HepG2 (cell line): ENCODE measurements around the gene ADGRD1. TPM values are rescaled to one million over a fixed set of nuclear protein-coding genes. Genes with fewer than 3 reads are reported as not detected.
A peak's percentile ranks its signal among the peaks of the same experiment; 100 is the strongest.

ENCODE experiments used
- ARNTL ChIP-seq: sonication (generic); formaldehyde crosslinking; IDR thresholded peaks from 2 replicates; pipeline ENCODE4 v1.4.0; 2020; ENCODE audit warnings: mild to moderate bottlenecking, missing genetic modification reagents
- HNF4A ChIP-seq: sonication (generic); formaldehyde crosslinking; IDR thresholded peaks from 2 replicates; pipeline ENCODE4 v1.4.0; 2020; ENCODE audit warnings: missing genetic modification reagents
- JUNB ChIP-seq: sonication (generic); formaldehyde crosslinking; IDR thresholded peaks from 2 replicates; pipeline ENCODE4 v1.8.0; 2022; ENCODE audit warnings: missing genetic modification reagents, mild to moderate bottlenecking, borderline replicate concordance
- KDM1A ChIP-seq: IDR thresholded peaks from 2 replicates; pipeline ENCODE4 v1.6.1; 2016; ENCODE audit warnings: missing compliant biosample characterization
- KLF15 ChIP-seq: sonication (generic); formaldehyde crosslinking; IDR thresholded peaks from 2 replicates; pipeline ENCODE4 v1.8.1; 2023; ENCODE audit warnings: borderline replicate concordance, mild to moderate bottlenecking, inconsistent platforms, missing genetic modification reagents, mixed read lengths
- MXI1 ChIP-seq: IDR thresholded peaks from 3 replicates; pipeline ENCODE4 v1.6.1; 2012; ENCODE audit warnings: low read depth, low read length, inconsistent platforms, borderline replicate concordance
- NR2F2 ChIP-seq: IDR thresholded peaks from 2 replicates; pipeline ENCODE4 v1.6.1; 2012; ENCODE audit warnings: low read depth, inconsistent platforms, borderline replicate concordance
- SAFB2 ChIP-seq: sonication (generic); formaldehyde crosslinking; IDR thresholded peaks from 2 replicates; pipeline ENCODE4 v1.5.1; 2020; ENCODE audit warnings: missing genetic modification reagents, low read depth, mild to moderate bottlenecking, borderline replicate concordance
- SMC3 ChIP-seq: IDR thresholded peaks from 2 replicates; pipeline ENCODE4 v1.6.1; 2011; ENCODE audit warnings: low read length, improper control_type of control experiment
- TEAD3 ChIP-seq: optimal IDR thresholded peaks from 2 replicates; pipeline ENCODE3; 2016; ENCODE audit warnings: borderline replicate concordance
- ZBTB3 ChIP-seq: sonication (generic); formaldehyde crosslinking; IDR thresholded peaks from 2 replicates; pipeline ENCODE4 v1.4.0; 2020; ENCODE audit warnings: low read depth, mild to moderate bottlenecking, moderate library complexity, missing genetic modification reagents, borderline replicate concordance
- ZFY ChIP-seq: sonication (generic); formaldehyde crosslinking; IDR thresholded peaks from 2 replicates; pipeline ENCODE4 v1.4.0; 2020; ENCODE audit warnings: missing genetic modification reagents
- ZNF629 ChIP-seq: sonication (generic); formaldehyde crosslinking; conservative IDR thresholded peaks from 2 replicates; pipeline ENCODE4 v1.5.0; 2020; ENCODE audit warnings: missing genetic modification reagents
- polyA plus RNA-seq, 8 experiments: library from polyadenylated mRNA; depleted of rRNA in 3 of 8; stranded (reverse) in 7 of 8; unstranded in 1 of 8; fragments of >200 nt; fragmentation: Illumina TruSeq in 4 of 8; extraction: Trizol in 4 of 8; gene quantifications; 2 replicates each; pipeline versions ENCODE4 v1.2.1 to v1.2.3, GENCODE V29; 2011 to 2016; ENCODE audit warnings: low read depth in 4 of 8, missing spikeins in 1 of 8, mixed read lengths in 1 of 8; ENCODE audit not compliant: insufficient read depth in 1 of 8
- total RNA-seq, 5 experiments: library from RNA; depleted of rRNA; stranded (reverse); fragments of >200 nt; fragmentation: Illumina TruSeq; extraction: Trizol; gene quantifications; 2 replicates each; pipeline ENCODE4 v1.2.3, GENCODE V29; 2016; ENCODE audit warnings: low read depth in 1 of 5
- TF ChIP-seq, protein P1 (sequence below): sonication (generic); formaldehyde crosslinking; IDR thresholded peaks from 2 replicates; pipeline ENCODE4 v1.4.0; 2020; ENCODE audit warnings: mild to moderate bottlenecking, missing genetic modification reagents
- TF ChIP-seq, protein P2 (sequence below): sonication (generic); formaldehyde crosslinking; IDR thresholded peaks from 2 replicates; pipeline ENCODE4 v1.4.0; 2020; ENCODE audit warnings: mild to moderate bottlenecking, low read depth, missing genetic modification reagents
- TF ChIP-seq, protein P3 (sequence below): sonication (generic); formaldehyde crosslinking; IDR thresholded peaks from 2 replicates; pipeline ENCODE4 v1.4.0; 2020; ENCODE audit warnings: mild to moderate bottlenecking, missing genetic modification reagents, borderline replicate concordance
- TF ChIP-seq, protein P4 (sequence below): sonication (generic); formaldehyde crosslinking; IDR thresholded peaks from 2 replicates; pipeline ENCODE4 v1.4.0; 2020; ENCODE audit warnings: missing genetic modification reagents

Gene ADGRD1
- total and polyA plus RNA-seq, 2 of the 13 experiments (the other 11 are each of a cell fraction or from before 2014, with no cell fraction given) = 0.46 to 12.4 TPM

DNA sequence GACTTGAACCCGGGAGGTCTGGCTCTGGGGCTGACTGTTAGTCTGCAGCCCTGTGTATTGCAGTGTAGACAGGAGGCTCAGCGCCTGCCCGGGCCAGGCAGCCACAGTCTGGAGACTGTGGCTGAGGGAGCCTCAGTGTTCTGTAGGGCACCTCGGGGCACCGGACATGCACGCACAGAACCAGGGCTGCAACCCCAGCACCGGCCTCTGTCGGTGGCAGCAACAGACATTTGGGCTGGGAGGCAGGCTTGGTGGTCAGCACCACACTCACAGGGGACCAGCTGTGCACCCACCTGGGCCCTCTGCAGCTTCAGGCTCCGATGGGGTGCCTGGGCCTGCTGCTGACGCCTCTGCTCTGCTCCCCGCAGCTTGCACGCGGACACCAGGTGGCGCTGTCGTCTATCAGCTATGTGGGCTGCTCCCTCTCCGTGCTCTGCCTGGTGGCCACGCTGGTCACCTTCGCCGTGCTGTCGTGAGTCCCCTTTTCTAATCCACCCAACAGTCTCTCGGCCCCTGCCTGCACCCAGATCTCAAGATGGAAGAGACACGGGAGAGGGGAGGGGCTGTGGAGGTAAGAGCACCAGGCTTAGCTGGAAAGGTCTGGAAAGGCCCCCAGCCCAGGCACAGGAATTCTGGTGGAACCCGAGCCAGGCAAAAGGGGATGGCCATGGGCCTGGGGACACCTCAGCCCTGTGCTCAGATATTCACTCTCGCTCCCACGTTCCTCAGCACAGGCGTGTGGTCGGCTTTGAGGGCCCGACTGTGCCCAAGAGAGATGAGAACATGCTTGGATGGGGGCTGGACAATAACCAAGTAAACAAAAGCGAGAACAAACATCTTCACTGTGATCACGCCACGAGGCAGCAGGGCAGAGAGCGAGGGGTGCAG is 151.0 kb downstream of the ADGRD1 start (continued):
- TF ChIP-seq, protein P1, sequence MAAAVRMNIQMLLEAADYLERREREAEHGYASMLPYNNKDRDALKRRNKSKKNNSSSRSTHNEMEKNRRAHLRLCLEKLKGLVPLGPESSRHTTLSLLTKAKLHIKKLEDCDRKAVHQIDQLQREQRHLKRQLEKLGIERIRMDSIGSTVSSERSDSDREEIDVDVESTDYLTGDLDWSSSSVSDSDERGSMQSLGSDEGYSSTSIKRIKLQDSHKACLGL (CRISPR knock-in tag) = no peak
- TF ChIP-seq, protein P2, sequence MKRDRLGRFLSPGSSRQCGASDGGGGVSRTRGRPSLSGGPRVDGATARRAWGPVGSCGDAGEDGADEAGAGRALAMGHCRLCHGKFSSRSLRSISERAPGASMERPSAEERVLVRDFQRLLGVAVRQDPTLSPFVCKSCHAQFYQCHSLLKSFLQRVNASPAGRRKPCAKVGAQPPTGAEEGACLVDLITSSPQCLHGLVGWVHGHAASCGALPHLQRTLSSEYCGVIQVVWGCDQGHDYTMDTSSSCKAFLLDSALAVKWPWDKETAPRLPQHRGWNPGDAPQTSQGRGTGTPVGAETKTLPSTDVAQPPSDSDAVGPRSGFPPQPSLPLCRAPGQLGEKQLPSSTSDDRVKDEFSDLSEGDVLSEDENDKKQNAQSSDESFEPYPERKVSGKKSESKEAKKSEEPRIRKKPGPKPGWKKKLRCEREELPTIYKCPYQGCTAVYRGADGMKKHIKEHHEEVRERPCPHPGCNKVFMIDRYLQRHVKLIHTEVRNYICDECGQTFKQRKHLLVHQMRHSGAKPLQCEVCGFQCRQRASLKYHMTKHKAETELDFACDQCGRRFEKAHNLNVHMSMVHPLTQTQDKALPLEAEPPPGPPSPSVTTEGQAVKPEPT (CRISPR knock-in tag) = 0 out of 2 replicates have a peak, but pooled peaks have one; percentile 38
- TF ChIP-seq MXI1 (0 out of 3 replicates have a peak, but pooled peaks have one; percentile 28), ZFY (CRISPR knock-in tag) (peak; percentile 35; the same call in 1 of the 2 replicates), TEAD3 (CRISPR knock-in tag) (peak; percentile 51), JUNB (no peak), ARNTL (0 out of 2 replicates have a peak, but pooled peaks have one; percentile 30), KLF15 (no peak), ZNF629 (CRISPR knock-in tag) (no peak), ZBTB3 (CRISPR knock-in tag) (no peak), SMC3 (peak; percentile 49; the same call in 1 of the 2 replicates), NR2F2 (no peak), SAFB2 (CRISPR knock-in tag) (no peak), HNF4A (CRISPR knock-in tag) (peak; percentile 6; the same call in 1 of the 2 replicates), KDM1A (no peak)
- TF ChIP-seq, protein P3, sequence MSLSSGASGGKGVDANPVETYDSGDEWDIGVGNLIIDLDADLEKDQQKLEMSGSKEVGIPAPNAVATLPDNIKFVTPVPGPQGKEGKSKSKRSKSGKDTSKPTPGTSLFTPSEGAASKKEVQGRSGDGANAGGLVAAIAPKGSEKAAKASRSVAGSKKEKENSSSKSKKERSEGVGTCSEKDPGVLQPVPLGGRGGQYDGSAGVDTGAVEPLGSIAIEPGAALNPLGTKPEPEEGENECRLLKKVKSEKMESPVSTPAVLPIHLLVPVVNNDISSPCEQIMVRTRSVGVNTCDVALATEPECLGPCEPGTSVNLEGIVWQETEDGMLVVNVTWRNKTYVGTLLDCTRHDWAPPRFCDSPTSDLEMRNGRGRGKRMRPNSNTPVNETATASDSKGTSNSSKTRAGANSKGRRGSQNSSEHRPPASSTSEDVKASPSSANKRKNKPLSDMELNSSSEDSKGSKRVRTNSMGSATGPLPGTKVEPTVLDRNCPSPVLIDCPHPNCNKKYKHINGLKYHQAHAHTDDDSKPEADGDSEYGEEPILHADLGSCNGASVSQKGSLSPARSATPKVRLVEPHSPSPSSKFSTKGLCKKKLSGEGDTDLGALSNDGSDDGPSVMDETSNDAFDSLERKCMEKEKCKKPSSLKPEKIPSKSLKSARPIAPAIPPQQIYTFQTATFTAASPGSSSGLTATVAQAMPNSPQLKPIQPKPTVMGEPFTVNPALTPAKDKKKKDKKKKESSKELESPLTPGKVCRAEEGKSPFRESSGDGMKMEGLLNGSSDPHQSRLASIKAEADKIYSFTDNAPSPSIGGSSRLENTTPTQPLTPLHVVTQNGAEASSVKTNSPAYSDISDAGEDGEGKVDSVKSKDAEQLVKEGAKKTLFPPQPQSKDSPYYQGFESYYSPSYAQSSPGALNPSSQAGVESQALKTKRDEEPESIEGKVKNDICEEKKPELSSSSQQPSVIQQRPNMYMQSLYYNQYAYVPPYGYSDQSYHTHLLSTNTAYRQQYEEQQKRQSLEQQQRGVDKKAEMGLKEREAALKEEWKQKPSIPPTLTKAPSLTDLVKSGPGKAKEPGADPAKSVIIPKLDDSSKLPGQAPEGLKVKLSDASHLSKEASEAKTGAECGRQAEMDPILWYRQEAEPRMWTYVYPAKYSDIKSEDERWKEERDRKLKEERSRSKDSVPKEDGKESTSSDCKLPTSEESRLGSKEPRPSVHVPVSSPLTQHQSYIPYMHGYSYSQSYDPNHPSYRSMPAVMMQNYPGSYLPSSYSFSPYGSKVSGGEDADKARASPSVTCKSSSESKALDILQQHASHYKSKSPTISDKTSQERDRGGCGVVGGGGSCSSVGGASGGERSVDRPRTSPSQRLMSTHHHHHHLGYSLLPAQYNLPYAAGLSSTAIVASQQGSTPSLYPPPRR (CRISPR knock-in tag) = peak; percentile 20; the same call in 1 of the 2 replicates
- TF ChIP-seq, protein P4, sequence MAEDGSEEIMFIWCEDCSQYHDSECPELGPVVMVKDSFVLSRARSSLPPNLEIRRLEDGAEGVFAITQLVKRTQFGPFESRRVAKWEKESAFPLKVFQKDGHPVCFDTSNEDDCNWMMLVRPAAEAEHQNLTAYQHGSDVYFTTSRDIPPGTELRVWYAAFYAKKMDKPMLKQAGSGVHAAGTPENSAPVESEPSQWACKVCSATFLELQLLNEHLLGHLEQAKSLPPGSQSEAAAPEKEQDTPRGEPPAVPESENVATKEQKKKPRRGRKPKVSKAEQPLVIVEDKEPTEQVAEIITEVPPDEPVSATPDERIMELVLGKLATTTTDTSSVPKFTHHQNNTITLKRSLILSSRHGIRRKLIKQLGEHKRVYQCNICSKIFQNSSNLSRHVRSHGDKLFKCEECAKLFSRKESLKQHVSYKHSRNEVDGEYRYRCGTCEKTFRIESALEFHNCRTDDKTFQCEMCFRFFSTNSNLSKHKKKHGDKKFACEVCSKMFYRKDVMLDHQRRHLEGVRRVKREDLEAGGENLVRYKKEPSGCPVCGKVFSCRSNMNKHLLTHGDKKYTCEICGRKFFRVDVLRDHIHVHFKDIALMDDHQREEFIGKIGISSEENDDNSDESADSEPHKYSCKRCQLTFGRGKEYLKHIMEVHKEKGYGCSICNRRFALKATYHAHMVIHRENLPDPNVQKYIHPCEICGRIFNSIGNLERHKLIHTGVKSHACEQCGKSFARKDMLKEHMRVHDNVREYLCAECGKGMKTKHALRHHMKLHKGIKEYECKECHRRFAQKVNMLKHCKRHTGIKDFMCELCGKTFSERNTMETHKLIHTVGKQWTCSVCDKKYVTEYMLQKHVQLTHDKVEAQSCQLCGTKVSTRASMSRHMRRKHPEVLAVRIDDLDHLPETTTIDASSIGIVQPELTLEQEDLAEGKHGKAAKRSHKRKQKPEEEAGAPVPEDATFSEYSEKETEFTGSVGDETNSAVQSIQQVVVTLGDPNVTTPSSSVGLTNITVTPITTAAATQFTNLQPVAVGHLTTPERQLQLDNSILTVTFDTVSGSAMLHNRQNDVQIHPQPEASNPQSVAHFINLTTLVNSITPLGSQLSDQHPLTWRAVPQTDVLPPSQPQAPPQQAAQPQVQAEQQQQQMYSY (CRISPR knock-in tag) = no peak
